HepG2 (cell line): ENCODE measurements around the gene TLE7. TPM values are rescaled to one million over a fixed set of nuclear protein-coding genes. Genes with fewer than 3 reads are reported as not detected.

ENCODE experiments used
- ARHGAP35 ChIP-seq: sonication (generic); formaldehyde crosslinking; IDR thresholded peaks from 2 replicates; pipeline ENCODE4 v1.9.0; 2022; ENCODE audit warnings: mild to moderate bottlenecking, inconsistent platforms, moderate library complexity, missing genetic modification reagents, borderline replicate concordance
- ATAD3A ChIP-seq: sonication (generic); formaldehyde crosslinking; IDR thresholded peaks from 2 replicates; pipeline ENCODE4 v1.4.0; 2020; ENCODE audit warnings: missing genetic modification reagents
- EEA1 ChIP-seq: sonication (generic); formaldehyde crosslinking; IDR thresholded peaks from 2 replicates; pipeline ENCODE4 v1.5.1; 2020; ENCODE audit warnings: mild to moderate bottlenecking, missing genetic modification reagents, borderline replicate concordance
- HOXD1 ChIP-seq: sonication (generic); formaldehyde crosslinking; IDR thresholded peaks from 2 replicates; pipeline ENCODE4 v1.5.0; 2020; ENCODE audit warnings: missing genetic modification reagents
- JDP2 ChIP-seq: sonication (generic); formaldehyde crosslinking; IDR thresholded peaks from 2 replicates; pipeline ENCODE4 v1.8.1; 2022; ENCODE audit warnings: missing genetic modification reagents, borderline replicate concordance
- KDM4B ChIP-seq: sonication (generic); formaldehyde crosslinking; IDR thresholded peaks from 2 replicates; pipeline ENCODE4 v1.4.0; 2020; ENCODE audit warnings: missing genetic modification reagents
- KDM5B ChIP-seq: sonication (generic); formaldehyde crosslinking; IDR thresholded peaks from 2 replicates; pipeline ENCODE4 v1.4.0; 2020; ENCODE audit warnings: missing genetic modification reagents, mild to moderate bottlenecking, borderline replicate concordance
- MXD4 ChIP-seq: IDR thresholded peaks from 2 replicates; pipeline ENCODE4 v1.6.1; 2016; ENCODE audit warnings: mild to moderate bottlenecking, missing biosample characterization, missing genetic modification reagents
- ZNF101 ChIP-seq: sonication (generic); formaldehyde crosslinking; IDR thresholded peaks from 2 replicates; pipeline ENCODE4 v1.4.0; 2020; ENCODE audit warnings: mild to moderate bottlenecking, low read depth, missing genetic modification reagents, borderline replicate concordance
- ZNF207 ChIP-seq: fragments of 450-650 bp; IDR thresholded peaks from 2 replicates; pipeline ENCODE4 v1.6.1; 2016; ENCODE audit warnings: antibody characterized with exemption, borderline replicate concordance
- ZNF33A ChIP-seq: sonication (generic); formaldehyde crosslinking; IDR thresholded peaks from 2 replicates; pipeline ENCODE4 v1.5.1; 2020; ENCODE audit warnings: missing genetic modification reagents, mild to moderate bottlenecking, moderate library complexity, borderline replicate concordance
- ZNF556 ChIP-seq: sonication (generic); formaldehyde crosslinking; IDR thresholded peaks from 2 replicates; pipeline ENCODE4 v1.4.0; 2020; ENCODE audit warnings: mild to moderate bottlenecking, missing genetic modification reagents, borderline replicate concordance
- ZNF563 ChIP-seq: sonication (generic); formaldehyde crosslinking; IDR thresholded peaks from 2 replicates; pipeline ENCODE4 v1.8.0; 2022; ENCODE audit warnings: mild to moderate bottlenecking, moderate library complexity, missing genetic modification reagents
- ZNF570 ChIP-seq: sonication (generic); formaldehyde crosslinking; IDR thresholded peaks from 2 replicates; pipeline ENCODE4 v1.4.0; 2020; ENCODE audit warnings: mild to moderate bottlenecking, missing genetic modification reagents, borderline replicate concordance
- ZNF616 ChIP-seq: sonication (generic); formaldehyde crosslinking; IDR thresholded peaks from 2 replicates; pipeline ENCODE4 v1.5.0; 2020; ENCODE audit warnings: low read depth, mild to moderate bottlenecking, missing genetic modification reagents
- ZNF777 ChIP-seq: sonication (generic); formaldehyde crosslinking; IDR thresholded peaks from 2 replicates; pipeline ENCODE4 v1.4.0; 2020; ENCODE audit warnings: missing genetic modification reagents
- ZNF841 ChIP-seq: sonication (generic); formaldehyde crosslinking; IDR thresholded peaks from 2 replicates; pipeline ENCODE4 v1.8.1; 2023; ENCODE audit warnings: missing genetic modification reagents, borderline replicate concordance
- ZSCAN31 ChIP-seq: sonication (generic); formaldehyde crosslinking; IDR thresholded peaks from 2 replicates; pipeline ENCODE4 v1.5.0; 2020; ENCODE audit warnings: low read depth, mild to moderate bottlenecking, missing genetic modification reagents
- ZZZ3 ChIP-seq: sonication (generic); formaldehyde crosslinking; IDR thresholded peaks from 2 replicates; pipeline ENCODE4 v1.4.0; 2020; ENCODE audit warnings: missing genetic modification reagents, mild to moderate bottlenecking, borderline replicate concordance
- polyA plus RNA-seq, 8 experiments: library from polyadenylated mRNA; depleted of rRNA in 3 of 8; stranded (reverse) in 7 of 8; unstranded in 1 of 8; fragments of >200 nt; fragmentation: Illumina TruSeq in 4 of 8; extraction: Trizol in 4 of 8; gene quantifications; 2 replicates each; pipeline versions ENCODE4 v1.2.1 to v1.2.3, GENCODE V29; 2011 to 2016; ENCODE audit warnings: low read depth in 4 of 8, missing spikeins in 1 of 8, mixed read lengths in 1 of 8; ENCODE audit not compliant: insufficient read depth in 1 of 8
- total RNA-seq, 5 experiments: library from RNA; depleted of rRNA; stranded (reverse); fragments of >200 nt; fragmentation: Illumina TruSeq; extraction: Trizol; gene quantifications; 2 replicates each; pipeline ENCODE4 v1.2.3, GENCODE V29; 2016; ENCODE audit warnings: low read depth in 1 of 5
- TF ChIP-seq, protein P1 (sequence below): IDR thresholded peaks from 2 replicates; pipeline ENCODE4 v1.6.1; 2018; ENCODE audit warnings: missing genetic modification reagents, mild to moderate bottlenecking, missing compliant biosample characterization
- TF ChIP-seq, protein P2 (sequence below): sonication (generic); formaldehyde crosslinking; IDR thresholded peaks from 2 replicates; pipeline ENCODE4 v1.4.0; 2020; ENCODE audit warnings: missing genetic modification reagents
- TF ChIP-seq, protein P3 (sequence below): sonication (generic); formaldehyde crosslinking; IDR thresholded peaks from 2 replicates; pipeline ENCODE4 v1.4.0; 2020; ENCODE audit warnings: missing genetic modification reagents

The TLE7 gene
- total and polyA plus RNA-seq, 2 of the 13 experiments (the other 11 are each of a cell fraction or from before 2014, with no cell fraction given): not detected

DNA sequence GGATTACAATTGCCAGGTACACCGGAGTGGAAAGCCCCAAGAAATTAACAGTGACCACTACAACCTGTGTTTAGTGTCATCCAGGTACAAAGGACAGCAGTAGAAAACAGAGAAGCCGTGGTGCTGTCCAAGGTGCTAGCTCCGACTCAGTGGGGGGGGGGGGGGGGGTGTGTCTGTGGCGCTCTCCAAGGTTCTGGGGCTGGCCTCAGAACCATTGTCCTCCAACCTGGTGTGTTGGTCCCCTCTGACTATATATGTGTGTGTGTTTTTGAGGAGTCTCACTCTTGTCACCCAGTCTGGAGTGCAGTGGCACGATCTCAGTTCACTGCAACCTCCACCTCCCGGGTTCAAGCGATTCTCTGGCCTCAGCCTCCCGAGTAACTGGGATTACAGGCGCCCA is 26.0 kb upstream of the TLE7 start (continued):
- TF ChIP-seq, protein P1, sequence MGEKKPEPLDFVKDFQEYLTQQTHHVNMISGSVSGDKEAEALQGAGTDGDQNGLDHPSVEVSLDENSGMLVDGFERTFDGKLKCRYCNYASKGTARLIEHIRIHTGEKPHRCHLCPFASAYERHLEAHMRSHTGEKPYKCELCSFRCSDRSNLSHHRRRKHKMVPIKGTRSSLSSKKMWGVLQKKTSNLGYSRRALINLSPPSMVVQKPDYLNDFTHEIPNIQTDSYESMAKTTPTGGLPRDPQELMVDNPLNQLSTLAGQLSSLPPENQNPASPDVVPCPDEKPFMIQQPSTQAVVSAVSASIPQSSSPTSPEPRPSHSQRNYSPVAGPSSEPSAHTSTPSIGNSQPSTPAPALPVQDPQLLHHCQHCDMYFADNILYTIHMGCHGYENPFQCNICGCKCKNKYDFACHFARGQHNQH (CRISPR knock-in tag): peak; percentile 94
- TF ChIP-seq HOXD1 (CRISPR knock-in tag) (peak; percentile 95), ZNF556 (CRISPR knock-in tag) (peak; percentile 87), ZNF570 (CRISPR knock-in tag) (peak; percentile 97), ZNF841 (CRISPR knock-in tag) (peak; percentile 93), ARHGAP35 (CRISPR knock-in tag) (peak; percentile 92), KDM4B (CRISPR knock-in tag) (peak; percentile 92; the same call in 1 of the 2 replicates), KDM5B (CRISPR knock-in tag) (peak; percentile 84; the same call in 1 of the 2 replicates), ZNF207 (no peak), ZNF33A (CRISPR knock-in tag) (peak; percentile 88), MXD4 (peak; percentile 84; the same call in 1 of the 2 replicates), EEA1 (CRISPR knock-in tag) (peak; percentile 86; the same call in 1 of the 2 replicates), ZZZ3 (CRISPR knock-in tag) (peak; percentile 72; the same call in 1 of the 2 replicates), ZNF563 (CRISPR knock-in tag) (peak; percentile 98), ATAD3A (CRISPR knock-in tag) (peak; percentile 93), ZNF101 (peak; percentile 96; the same call in 1 of the 2 replicates), ZNF777 (peak; percentile 65; the same call in 1 of the 2 replicates), JDP2 (CRISPR knock-in tag) (peak; percentile 80; the same call in 1 of the 2 replicates), ZNF616 (CRISPR knock-in tag) (peak; percentile 92), ZSCAN31 (CRISPR knock-in tag) (peak; percentile 92)
- TF ChIP-seq, protein P2, sequence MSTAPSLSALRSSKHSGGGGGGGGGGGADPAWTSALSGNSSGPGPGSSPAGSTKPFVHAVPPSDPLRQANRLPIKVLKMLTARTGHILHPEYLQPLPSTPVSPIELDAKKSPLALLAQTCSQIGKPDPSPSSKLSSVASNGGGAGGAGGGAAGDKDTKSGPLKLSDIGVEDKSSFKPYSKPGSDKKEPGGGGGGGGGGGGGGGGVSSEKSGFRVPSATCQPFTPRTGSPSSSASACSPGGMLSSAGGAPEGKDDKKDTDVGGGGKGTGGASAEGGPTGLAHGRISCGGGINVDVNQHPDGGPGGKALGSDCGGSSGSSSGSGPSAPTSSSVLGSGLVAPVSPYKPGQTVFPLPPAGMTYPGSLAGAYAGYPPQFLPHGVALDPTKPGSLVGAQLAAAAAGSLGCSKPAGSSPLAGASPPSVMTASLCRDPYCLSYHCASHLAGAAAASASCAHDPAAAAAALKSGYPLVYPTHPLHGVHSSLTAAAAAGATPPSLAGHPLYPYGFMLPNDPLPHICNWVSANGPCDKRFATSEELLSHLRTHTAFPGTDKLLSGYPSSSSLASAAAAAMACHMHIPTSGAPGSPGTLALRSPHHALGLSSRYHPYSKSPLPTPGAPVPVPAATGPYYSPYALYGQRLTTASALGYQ (CRISPR knock-in tag): peak; percentile 83
- TF ChIP-seq, protein P3, sequence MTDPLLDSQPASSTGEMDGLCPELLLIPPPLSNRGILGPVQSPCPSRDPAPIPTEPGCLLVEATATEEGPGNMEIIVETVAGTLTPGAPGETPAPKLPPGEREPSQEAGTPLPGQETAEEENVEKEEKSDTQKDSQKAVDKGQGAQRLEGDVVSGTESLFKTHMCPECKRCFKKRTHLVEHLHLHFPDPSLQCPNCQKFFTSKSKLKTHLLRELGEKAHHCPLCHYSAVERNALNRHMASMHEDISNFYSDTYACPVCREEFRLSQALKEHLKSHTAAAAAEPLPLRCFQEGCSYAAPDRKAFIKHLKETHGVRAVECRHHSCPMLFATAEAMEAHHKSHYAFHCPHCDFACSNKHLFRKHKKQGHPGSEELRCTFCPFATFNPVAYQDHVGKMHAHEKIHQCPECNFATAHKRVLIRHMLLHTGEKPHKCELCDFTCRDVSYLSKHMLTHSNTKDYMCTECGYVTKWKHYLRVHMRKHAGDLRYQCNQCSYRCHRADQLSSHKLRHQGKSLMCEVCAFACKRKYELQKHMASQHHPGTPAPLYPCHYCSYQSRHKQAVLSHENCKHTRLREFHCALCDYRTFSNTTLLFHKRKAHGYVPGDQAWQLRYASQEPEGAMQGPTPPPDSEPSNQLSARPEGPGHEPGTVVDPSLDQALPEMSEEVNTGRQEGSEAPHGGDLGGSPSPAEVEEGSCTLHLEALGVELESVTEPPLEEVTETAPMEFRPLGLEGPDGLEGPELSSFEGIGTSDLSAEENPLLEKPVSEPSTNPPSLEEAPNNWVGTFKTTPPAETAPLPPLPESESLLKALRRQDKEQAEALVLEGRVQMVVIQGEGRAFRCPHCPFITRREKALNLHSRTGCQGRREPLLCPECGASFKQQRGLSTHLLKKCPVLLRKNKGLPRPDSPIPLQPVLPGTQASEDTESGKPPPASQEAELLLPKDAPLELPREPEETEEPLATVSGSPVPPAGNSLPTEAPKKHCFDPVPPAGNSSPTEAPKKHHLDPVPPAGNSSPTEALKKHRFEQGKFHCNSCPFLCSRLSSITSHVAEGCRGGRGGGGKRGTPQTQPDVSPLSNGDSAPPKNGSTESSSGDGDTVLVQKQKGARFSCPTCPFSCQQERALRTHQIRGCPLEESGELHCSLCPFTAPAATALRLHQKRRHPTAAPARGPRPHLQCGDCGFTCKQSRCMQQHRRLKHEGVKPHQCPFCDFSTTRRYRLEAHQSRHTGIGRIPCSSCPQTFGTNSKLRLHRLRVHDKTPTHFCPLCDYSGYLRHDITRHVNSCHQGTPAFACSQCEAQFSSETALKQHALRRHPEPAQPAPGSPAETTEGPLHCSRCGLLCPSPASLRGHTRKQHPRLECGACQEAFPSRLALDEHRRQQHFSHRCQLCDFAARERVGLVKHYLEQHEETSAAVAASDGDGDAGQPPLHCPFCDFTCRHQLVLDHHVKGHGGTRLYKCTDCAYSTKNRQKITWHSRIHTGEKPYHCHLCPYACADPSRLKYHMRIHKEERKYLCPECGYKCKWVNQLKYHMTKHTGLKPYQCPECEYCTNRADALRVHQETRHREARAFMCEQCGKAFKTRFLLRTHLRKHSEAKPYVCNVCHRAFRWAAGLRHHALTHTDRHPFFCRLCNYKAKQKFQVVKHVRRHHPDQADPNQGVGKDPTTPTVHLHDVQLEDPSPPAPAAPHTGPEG: peak; percentile 79
